H9 (cell line): ENCODE results near the gene RAB31. TPM values are rescaled to one million over a fixed set of nuclear protein-coding genes. Genes with fewer than 3 reads are reported as not detected.

Experiments used
- DNase-seq: peaks from one replicate; pipeline ENCODE4 v3.0.0-alpha.2; 2017
- H2AFZ ChIP-seq: one replicate; pipeline ENCODE4 v1.6.1; 2013; ENCODE audit warnings: mild to moderate bottlenecking, low read length, control low read depth, moderate library complexity
- H2AK5ac ChIP-seq: 2 replicates; pipeline ENCODE4 v1.6.1; 2013; ENCODE audit warnings: low read length, control low read depth, mixed read lengths; ENCODE audit not compliant: insufficient read length
- H2BK120ac ChIP-seq: one replicate; pipeline ENCODE4 v1.6.1; 2013; ENCODE audit warnings: low read depth, mild to moderate bottlenecking, low read length, control low read depth, inconsistent platforms; ENCODE audit not compliant: poor library complexity, severe bottlenecking
- H2BK12ac ChIP-seq: 2 replicates; pipeline ENCODE4 v1.6.1; 2013; ENCODE audit warnings: low read length, control low read depth, mixed read lengths, low read depth; ENCODE audit not compliant: insufficient read length
- H2BK15ac ChIP-seq: 2 replicates; pipeline ENCODE4 v1.6.1; 2013; ENCODE audit warnings: low read depth, low read length, control low read depth
- H2BK20ac ChIP-seq: one replicate; pipeline ENCODE4 v1.6.1; 2013; ENCODE audit warnings: low read depth, mild to moderate bottlenecking, low read length, control low read depth, inconsistent platforms; ENCODE audit not compliant: poor library complexity, severe bottlenecking
- H2BK5ac ChIP-seq: 2 replicates; pipeline ENCODE4 v1.6.1; 2013; ENCODE audit warnings: low read length, control low read depth, mixed read lengths; ENCODE audit not compliant: insufficient read length
- H3K14ac ChIP-seq: 2 replicates; pipeline ENCODE4 v1.6.1; 2013; ENCODE audit warnings: low read length, control low read depth; ENCODE audit not compliant: insufficient read depth
- H3K18ac ChIP-seq: 2 replicates; pipeline ENCODE4 v1.6.1; 2013; ENCODE audit warnings: low read depth, mild to moderate bottlenecking, mixed read lengths, low read length, control low read depth; ENCODE audit not compliant: insufficient read length
- H3K23ac ChIP-seq: 2 replicates; pipeline ENCODE4 v1.6.1; 2013; ENCODE audit warnings: low read length, control low read depth, mixed read lengths, low read depth; ENCODE audit not compliant: insufficient read length
- H3K23me2 ChIP-seq: 2 replicates; pipeline ENCODE4 v1.6.1; 2013; ENCODE audit warnings: low read depth, mild to moderate bottlenecking, mixed read lengths, low read length, control low read depth; ENCODE audit not compliant: insufficient read length, poor library complexity, severe bottlenecking
- H3K27ac ChIP-seq: 2 replicates; pipeline ENCODE4 v1.5.1; 2013; ENCODE audit warnings: low read length, control low read depth, mixed read lengths, low read depth; ENCODE audit not compliant: insufficient read length
- H3K27me3 ChIP-seq: 2 replicates; pipeline ENCODE4 v1.6.1; 2013; ENCODE audit warnings: low read length, control low read depth, inconsistent platforms; ENCODE audit not compliant: insufficient read depth
- H3K4ac ChIP-seq: 2 replicates; pipeline ENCODE4 v1.6.1; 2013; ENCODE audit warnings: low read depth, mild to moderate bottlenecking, control low read depth, inconsistent platforms, low read length, moderate library complexity
- H3K4me1 ChIP-seq: 2 replicates; pipeline ENCODE4 v1.6.1; 2013; ENCODE audit warnings: low read length, control low read depth, inconsistent platforms; ENCODE audit not compliant: insufficient read depth
- H3K4me2 ChIP-seq: 2 replicates; pipeline ENCODE4 v1.6.1; 2013; ENCODE audit warnings: low read length, control low read depth, mixed read lengths; ENCODE audit not compliant: insufficient read length, insufficient read depth
- H3K56ac ChIP-seq: 2 replicates; pipeline ENCODE4 v1.6.1; 2013; ENCODE audit warnings: low read depth, mild to moderate bottlenecking, mixed read lengths, low read length, control low read depth; ENCODE audit not compliant: insufficient read length
- H3K79me1 ChIP-seq: 2 replicates; pipeline ENCODE4 v1.6.1; 2013; ENCODE audit warnings: low read depth, mild to moderate bottlenecking, moderate library complexity, low read length, control low read depth, inconsistent platforms; ENCODE audit not compliant: insufficient read depth, poor library complexity, severe bottlenecking
- H3K79me2 ChIP-seq: 2 replicates; pipeline ENCODE4 v1.6.1; 2013; ENCODE audit warnings: low read length, control low read depth, inconsistent platforms; ENCODE audit not compliant: insufficient read depth
- H3K9ac ChIP-seq: 2 replicates; pipeline ENCODE4 v1.6.1; 2013; ENCODE audit warnings: low read length, control low read depth, mixed read lengths; ENCODE audit not compliant: insufficient read length; ENCODE audit errors: extremely low read depth
- H3K9me3 ChIP-seq: one replicate; pipeline ENCODE4 v1.6.1; 2013; ENCODE audit warnings: low read depth, low read length, inconsistent platforms; ENCODE audit not compliant: control insufficient read depth
- H3T11ph ChIP-seq: one replicate; pipeline ENCODE4 v1.6.1; 2013; ENCODE audit warnings: mild to moderate bottlenecking, low read length, control low read depth, inconsistent platforms
- H4K20me1 ChIP-seq: one replicate; pipeline ENCODE4 v1.6.1; 2013; ENCODE audit not compliant: control insufficient read depth, insufficient read length, insufficient read depth
- H4K5ac ChIP-seq: 2 replicates; pipeline ENCODE4 v1.6.1; 2013; ENCODE audit warnings: low read depth, mild to moderate bottlenecking, mixed read lengths, low read length, control low read depth; ENCODE audit not compliant: insufficient read length
- H4K8ac ChIP-seq: replicated peaks from 2 replicates; pipeline ENCODE4 v1.6.1; 2013; ENCODE audit warnings: low read length, control low read depth, mixed read lengths, low read depth; ENCODE audit not compliant: insufficient read length
- H4K91ac ChIP-seq: 2 replicates; pipeline ENCODE4 v1.6.1; 2013; ENCODE audit warnings: low read depth, mild to moderate bottlenecking, moderate library complexity, mixed read lengths, low read length, control low read depth; ENCODE audit not compliant: insufficient read length
- H3K27ac Mint-ChIP-seq, 3 experiments: 2 replicates in 2 of 3; 3 replicates in 1 of 3; pipeline ENCODE4 v1.8.0; 2020 to 2021; ENCODE audit warnings: mixed read lengths in 3 of 3, mild to moderate bottlenecking in 1 of 3, moderate library complexity in 1 of 3
- H3K27me3 Mint-ChIP-seq: 2 replicates; pipeline ENCODE4 v1.8.0; 2021; ENCODE audit warnings: low read depth, mild to moderate bottlenecking, moderate library complexity, mixed read lengths
- H3K36me3 Mint-ChIP-seq, 3 experiments: 2 replicates in 2 of 3; 3 replicates in 1 of 3; pipeline ENCODE4 v1.8.0; 2020 to 2021; ENCODE audit warnings: low read depth in 3 of 3, mixed read lengths in 3 of 3; ENCODE audit not compliant: insufficient read depth in 1 of 3
- H3K4me1 Mint-ChIP-seq, 2 experiments: 2 replicates each; pipeline ENCODE4 v1.8.0; 2020; ENCODE audit warnings: mixed read lengths in 2 of 2
- H3K4me3 Mint-ChIP-seq, 2 experiments: 2 replicates in 1 of 2; 3 replicates in 1 of 2; pipeline ENCODE4 v1.8.0; 2020 to 2021; ENCODE audit warnings: mild to moderate bottlenecking in 2 of 2, mixed read lengths in 2 of 2, moderate library complexity in 1 of 2
- H3K9me3 Mint-ChIP-seq, 2 experiments: 2 replicates in 1 of 2; 3 replicates in 1 of 2; pipeline ENCODE4 v1.8.0; 2020; ENCODE audit warnings: mild to moderate bottlenecking in 2 of 2, mixed read lengths in 2 of 2, moderate library complexity in 1 of 2
- CTCF ChIP-seq: fragments of 200-600 bp; sonication (generic); conservative IDR thresholded peaks from 3 replicates; pipeline ENCODE4 v1.8.0; 2021; ENCODE audit warnings: antibody characterized with exemption, mild to moderate bottlenecking
- WGBS: extraction: QIAGEN DNeasy Blood & Tissue Kit; methylation state at CpG from one replicate; pipeline ENCODE4 v1.1.7; 2013; ENCODE audit warnings: missing lambda C conversion rate, low lambda C conversion rate, mixed read lengths; ENCODE audit not compliant: insufficient read length; ENCODE audit errors: extremely low coverage; 5-methylcytosine and 5-hydroxymethylcytosine counted together
- total RNA-seq: library from RNA; stranded (reverse); gene quantifications from 2 replicates; pipeline ENCODE4 v1.2.1, GENCODE V29; 2021

Gene RAB31
- total RNA-seq, 1 experiment from 2014 or later = 22.4 TPM

- H3K79me2 ChIP-seq = no peaks in the 10 kb centered on the region
- H3K36me3 Mint-ChIP-seq = no peaks in the 10 kb centered on the region
- no peak overlapping the region for H3K4ac ChIP-seq
- H3K79me1 ChIP-seq = no peaks in the 10 kb centered on the region
- H2BK15ac ChIP-seq = no peak overlapping the region
- WGBS = no CpG with 5 or more reads among the region's 9 CpGs
- no peak overlapping the region for H3T11ph ChIP-seq
- H3K27ac Mint-ChIP-seq = no peak overlapping the region; a peak in 1 of 7 replicates
- no peaks in the 10 kb centered on the region for H3K9me3 Mint-ChIP-seq
- H2AK5ac ChIP-seq = no peak overlapping the region
- H3K18ac ChIP-seq = no peak overlapping the region
- H3K14ac ChIP-seq = no peak overlapping the region
- H3K56ac ChIP-seq = no peak overlapping the region
- H4K5ac ChIP-seq = no peak overlapping the region
- H3K23ac ChIP-seq = no peak overlapping the region
- H4K8ac ChIP-seq = no peak overlapping the region
- no peaks in the 10 kb centered on the region for H3K23me2 ChIP-seq
- H2BK20ac ChIP-seq = no peak overlapping the region
- no peak for DNase-seq
- H2BK120ac ChIP-seq = no peak overlapping the region
- no peak overlapping the region for H3K4me3 Mint-ChIP-seq
- H3K4me2 ChIP-seq = no peak overlapping the region
- no peaks in the 10 kb centered on the region for H3K27me3 Mint-ChIP-seq
- no peak overlapping the region for H2AFZ ChIP-seq
- no peak overlapping the region for H3K9ac ChIP-seq
- no peaks in the 10 kb centered on the region for H3K9me3 ChIP-seq
- H4K20me1 ChIP-seq = no peaks in the 10 kb centered on the region
- H4K91ac ChIP-seq = no peak overlapping the region
- H3K27ac ChIP-seq = no peak overlapping the region
- no peak overlapping the region for H2BK5ac ChIP-seq
- H3K4me1 Mint-ChIP-seq = peaks cover 12 to 13% of the 10 kb centered on the region in 2 experiments
- no peak overlapping the region for H2BK12ac ChIP-seq
- no peaks in the 10 kb centered on the region for H3K27me3 ChIP-seq
- H3K4me1 ChIP-seq = no peaks in the 10 kb centered on the region
- no peak for TF ChIP-seq CTCF
These were observed 23.9 kb downstream of the RAB31 start for GRCh38 chr18:9732031-9732430.
